Measurements from ENCODE around the gene DPEP2.
A peak's percentile ranks its signal among the peaks of the same experiment; 100 is the strongest.
"Not testable (repeated sequence)": the region's sequence is repeated elsewhere in the genome, so short reads cannot be mapped to it uniquely, and the experiment has no call there.

The DPEP2 gene

DNA sequence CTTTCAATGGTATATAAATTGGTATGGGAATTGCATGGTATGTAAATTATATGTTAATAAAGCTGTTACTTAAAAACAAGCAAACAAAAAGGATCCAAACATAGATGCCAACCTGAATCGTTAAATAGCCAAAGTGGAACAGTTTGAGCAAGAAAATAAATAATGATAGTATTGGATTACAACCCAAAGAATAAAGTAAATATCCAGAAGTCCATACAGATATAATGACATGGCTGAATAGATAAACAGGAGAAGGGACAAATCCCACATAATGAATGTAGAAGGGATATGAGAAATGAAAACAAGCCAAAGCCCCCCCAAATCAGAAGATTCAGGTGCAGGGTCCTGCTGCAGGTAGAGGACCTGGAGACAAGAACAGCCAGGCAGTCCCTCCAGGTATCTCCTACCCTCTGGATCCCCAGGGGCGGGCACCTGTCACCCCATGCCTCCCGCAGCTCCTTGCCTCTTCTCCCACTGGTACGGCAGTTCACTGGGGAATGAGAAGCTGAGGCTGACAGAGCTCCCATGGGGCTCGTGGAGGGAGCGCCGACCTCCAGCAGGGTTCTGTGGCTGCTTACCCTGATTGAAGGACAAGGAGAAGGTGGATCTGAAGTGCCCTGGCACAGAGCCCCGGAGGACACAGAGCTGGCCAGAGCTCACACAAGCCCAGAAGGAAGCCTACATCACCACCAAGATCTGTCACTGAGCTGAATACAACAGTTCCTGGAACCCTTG lies 45.5 kb downstream of the DPEP2 start:
- no peak for DNase-seq (ENCODE audit: low read depth, low spot score)

DNA sequence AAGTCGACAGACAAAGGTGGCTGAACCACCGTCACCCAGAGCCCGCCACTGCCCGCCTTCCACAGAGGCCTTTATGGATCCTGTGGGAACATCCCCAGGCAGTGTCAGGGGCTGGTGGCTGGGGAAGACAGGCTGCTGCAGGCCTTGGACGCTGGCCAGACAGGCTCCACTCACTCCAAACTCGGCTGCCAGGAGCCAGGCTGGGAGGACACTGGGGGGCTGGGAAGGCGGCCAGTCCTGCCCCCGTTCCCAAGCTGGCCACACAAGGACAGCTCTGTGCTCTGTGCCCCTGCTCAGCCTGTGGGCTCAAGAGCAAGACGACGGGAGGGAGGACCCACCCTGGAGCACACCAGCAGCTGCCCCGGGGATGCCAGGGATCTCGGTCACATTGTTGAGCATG lies 47.8 kb downstream of the DPEP2 start:
- no peak for DNase-seq (ENCODE audit: low read depth, low spot score)

DNA sequence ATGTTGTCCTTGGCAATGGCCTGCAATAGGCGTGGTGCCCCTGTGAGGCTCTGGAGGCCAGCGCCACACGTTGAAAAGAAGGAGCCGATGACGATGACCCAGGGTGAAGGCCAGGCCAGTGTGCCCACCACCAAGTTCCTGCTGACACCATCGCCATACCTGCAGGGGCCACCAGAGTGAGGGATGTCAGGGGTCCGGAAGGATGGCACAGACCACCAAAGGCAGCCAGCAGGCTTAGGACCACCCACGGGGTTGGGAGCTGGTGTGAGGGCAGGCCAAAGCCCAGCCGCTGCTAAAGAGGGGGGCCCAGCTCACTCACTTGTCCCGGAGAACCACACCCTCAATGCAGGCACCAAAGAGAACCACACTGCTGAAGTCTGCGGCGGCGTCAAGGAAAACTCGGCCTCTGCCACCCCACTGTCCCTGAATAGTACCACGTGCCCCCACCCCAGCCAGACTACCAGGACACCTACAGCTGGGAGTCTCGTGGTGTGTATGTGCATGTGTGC lies 48.9 kb downstream of the DPEP2 start:
- no peak for DNase-seq (ENCODE audit: low read depth, low spot score)

DNA sequence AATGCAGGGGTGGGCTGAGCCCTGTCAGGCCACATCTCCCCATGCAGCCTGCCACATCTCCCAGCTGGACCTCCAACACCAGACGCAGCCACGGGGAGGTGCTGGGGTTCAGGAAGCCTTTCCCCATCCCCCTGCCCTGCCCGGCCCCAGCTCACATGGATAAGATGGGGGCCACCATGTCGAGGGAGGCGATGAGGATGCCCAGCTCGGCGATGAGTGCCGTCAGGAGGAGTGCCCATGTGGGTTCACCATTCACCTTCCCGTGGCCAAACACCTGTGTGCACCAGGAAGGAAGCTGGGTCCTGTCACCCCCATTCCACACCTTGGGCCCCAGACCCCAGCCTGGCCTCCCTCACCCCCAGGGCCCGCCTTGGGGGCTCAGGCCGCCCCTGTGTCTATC lies 49.6 kb downstream of the DPEP2 start:
- DNase-seq (ENCODE audit: low read depth, low spot score): no peak

DNA sequence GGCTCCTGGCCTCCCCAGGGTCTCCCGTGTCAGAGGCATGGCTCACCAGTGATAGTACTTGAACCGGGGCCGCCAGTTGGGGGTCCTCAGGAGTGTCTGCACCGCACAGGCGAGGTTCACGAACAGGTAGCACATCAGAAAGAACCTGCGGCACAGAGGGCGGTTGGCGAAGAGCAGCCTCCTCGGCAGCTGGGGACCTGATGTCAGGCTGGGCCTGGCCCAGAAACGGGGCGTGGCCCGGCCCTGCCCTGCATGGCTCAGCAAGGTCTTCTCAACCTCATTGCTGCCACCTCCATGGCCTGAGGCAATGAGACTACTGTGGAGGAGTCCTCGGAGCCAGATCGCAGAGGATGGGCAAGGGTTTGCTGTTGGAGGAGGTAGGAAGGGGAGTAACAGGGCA lies 51.3 kb downstream of the DPEP2 start:
- no peak for DNase-seq (ENCODE audit: low read depth, low spot score)

DNA sequence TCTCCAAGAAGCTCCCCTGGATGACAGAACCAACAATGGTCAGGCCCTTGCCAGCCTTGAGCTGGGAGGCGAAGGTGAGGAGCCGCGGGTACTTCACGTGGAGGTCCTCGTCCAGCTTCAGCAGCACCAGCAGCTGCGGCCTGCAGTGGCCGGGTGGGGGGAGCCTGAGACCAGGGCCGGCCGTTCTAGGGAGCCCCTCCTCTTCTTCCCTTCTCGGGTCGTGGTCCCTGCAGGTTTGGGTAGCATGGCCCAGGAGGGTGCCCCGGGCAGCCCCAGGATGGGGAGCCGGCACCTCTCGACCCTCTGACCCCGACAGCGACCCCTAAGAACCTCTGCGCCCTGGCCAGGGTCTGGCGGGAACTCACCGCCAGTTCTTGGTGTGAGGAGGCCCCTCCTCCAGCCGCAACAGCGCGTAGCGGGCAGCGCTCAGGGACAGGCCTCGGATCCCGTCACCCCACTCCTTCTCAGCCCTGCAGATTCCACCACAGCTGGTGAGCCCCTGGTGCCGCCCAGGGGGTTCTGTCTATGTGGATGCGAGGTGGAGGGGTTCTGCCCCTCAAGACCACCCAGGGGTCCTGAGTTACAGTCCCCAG lies 52.2 kb downstream of the DPEP2 start:
- DNase-seq (ENCODE audit: low read depth, low spot score): no peak

DNA sequence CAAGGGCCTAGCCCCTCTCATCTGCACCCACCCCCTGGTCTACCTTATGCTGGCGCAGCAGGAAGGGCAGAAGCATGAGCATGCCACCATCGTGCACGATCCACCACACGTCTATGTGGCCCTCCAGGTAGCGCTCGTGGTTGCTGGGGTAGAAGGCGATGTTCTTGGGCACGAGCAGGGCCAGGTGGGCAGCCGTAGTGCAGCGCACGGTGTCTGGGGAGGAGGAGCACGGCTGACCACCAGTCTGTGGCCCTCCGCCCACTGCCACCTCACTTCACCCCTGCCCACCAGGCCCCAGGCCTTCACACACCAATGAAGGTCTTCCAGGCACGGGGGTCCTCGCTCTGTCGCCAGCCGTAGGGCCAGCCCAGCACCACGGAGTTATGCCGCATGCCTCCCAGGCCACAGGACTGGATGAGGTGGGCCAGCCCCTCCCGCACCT lies 53.1 kb downstream of the DPEP2 start:
- DNase-seq (ENCODE audit: low read depth, low spot score): no peak

DNA sequence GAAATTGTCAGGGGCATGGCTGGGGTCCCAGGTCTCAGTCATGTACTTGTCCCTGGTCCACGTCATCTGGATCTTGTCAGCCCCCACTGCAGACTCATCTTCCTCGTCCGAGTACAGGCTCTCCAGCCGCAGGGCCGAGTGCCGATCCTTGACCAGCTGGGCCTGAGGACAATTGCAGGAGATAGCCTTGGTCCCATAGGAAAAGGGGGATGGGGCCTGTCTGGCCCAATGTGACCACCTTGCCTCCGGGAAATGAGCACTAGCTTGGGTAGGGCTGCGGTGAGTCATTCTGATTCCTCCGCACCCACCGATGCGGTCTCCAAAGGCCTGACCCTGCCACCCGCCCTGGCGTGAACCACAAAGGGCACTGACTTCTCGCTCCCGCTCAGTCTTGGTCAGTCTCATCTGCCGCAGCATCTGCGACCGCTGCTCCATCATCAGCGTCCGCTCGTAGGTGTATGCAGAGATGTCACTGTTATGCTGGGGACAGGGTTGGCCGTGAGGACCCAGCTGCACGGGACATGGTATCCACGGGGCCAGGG lies 53.8 kb downstream of the DPEP2 start:
- no peak for DNase-seq (ENCODE audit: low read depth, low spot score)

DNA sequence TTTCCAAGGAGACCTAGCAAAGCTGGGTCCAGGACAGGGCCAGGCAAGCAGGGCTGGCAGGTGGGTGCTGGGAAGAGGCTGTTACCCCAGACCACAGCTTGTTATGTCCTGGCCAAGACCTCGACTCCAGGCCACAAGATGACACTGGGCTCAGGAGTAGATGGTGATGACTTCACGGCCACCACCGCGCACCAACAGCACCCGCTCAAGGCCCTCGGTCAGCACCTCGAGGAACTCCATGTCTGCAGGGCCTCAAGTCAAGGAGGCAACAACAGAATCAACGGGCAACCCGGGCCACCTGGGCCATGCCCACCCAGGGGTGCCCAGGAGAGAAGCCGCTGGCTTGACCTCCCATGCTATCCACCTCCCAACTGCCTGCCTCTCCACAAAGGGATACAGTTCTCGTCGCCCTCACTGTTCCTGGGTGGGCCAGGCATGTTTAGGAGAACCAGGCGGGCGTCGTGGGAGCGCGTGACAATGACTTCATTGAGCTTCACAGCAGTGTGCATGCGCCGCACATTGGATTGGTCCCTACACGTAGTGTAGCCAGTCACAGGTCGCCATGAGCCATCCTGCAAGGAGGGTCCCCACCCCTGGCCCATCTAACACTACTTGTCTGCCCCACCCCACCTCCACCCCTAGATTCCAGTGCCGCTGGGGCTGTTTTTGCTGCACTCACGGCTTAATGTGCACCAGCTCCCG lies 54.4 kb downstream of the DPEP2 start:
- no peak for DNase-seq (ENCODE audit: low read depth, low spot score)

DNA sequence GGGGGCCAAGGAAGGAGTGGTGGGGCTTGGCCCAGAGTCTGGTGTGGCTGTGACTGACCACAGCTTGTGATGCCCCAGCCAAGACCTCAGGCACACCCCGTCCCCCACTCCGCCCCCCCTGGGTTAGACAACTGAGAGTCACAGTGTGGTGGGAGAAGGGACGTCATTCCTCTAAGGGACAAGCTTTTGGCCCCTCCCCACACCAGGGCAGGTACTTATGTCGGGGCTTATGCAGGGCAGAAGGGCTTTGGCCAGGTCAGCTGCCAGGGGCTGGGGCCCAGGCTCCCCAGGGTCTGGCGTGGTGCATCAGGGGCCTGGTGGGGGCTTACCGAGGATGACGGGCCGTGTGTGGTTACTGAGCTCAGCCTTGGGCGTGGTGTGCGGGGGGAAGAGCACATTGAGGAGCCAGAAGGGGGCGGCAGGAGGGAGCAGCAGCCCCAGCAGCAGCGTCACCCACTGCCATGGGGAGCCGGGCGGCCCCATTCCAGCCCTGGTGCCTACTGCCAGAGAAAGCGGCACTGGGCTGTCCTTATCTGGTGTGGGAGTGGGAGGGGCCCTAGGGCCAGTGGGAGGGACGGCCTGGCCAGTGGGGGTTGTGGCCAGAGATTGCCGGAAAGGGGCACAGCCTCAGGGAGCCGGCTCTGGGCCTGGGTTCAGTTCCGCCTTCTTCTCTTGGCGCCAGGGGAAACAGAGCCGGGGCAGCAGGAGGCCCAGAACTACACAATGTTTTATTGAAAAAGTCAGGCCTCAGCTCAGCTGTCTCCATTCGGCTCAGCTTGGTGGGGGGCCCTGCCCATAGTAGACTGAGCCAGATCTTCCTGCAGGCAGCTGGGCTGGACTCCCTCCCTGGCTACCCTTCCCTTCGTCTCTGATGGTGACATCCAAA lies 55.4 kb downstream of the DPEP2 start, which contains the start of gene LCAT:
TSS of gene LCAT (minus strand) at position 502 of the 886 bp plus-strand sequence. CDS start at position 483, 19 bp downstream.
- no peak for DNase-seq (ENCODE audit: low read depth, low spot score)

DNA sequence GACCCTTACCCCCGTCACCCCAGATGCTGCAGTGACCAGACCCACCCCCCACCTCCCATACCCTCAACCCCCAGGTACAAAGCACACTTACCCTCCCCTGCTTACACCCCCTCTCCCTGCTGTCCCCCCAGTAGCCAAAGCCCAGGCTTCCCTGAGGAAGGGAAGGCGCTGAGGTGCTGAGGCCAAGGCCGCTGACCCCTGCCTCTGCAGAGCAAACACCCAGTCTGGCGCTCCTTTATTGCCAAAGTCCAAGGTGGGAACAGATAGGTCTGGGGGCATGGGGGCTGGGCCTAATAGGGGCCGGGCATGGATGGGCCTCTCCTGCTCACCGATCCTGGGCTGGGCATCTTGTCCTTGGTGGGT lies 56.0 kb downstream of the DPEP2 start:
- no peak for DNase-seq (ENCODE audit: low read depth, low spot score)

DNA sequence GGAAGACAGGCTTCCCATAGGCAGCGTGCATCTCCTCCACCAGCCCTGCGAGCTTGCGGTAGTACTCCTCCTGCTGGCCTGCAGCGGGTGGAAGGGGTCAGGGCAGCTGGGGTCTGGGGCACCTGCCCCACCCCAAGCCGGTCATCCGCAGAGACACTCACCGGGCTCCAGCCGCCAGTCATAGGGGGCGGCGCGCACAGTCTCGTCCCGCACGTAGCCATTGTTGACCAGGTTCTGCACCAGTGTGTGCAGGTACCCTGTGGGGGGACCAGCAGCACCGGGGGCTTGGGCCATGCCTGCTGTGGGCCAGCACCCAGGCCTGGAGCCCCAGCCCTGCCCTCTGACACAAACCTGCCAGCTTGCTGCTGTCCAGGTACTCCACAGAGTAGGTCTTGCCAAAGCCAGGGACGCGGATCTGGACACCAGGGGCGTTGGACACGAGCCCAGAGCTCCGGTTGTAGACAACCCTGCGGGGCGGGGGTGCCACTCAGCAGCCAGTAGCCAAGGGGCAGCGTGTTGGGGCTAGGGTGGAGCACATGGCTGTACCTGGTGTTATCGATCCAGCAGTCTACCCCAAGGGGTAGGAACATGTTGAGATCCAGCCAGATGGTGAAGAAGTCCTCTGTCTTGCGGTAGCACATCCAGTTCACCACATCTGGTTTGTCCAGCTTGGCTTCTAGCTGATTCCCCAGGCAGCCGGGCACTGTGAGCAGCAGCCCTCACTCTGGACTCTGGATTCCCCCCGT lies 56.6 kb downstream of the DPEP2 start:
- DNase-seq (ENCODE audit: low read depth, low spot score): no peak

DNA sequence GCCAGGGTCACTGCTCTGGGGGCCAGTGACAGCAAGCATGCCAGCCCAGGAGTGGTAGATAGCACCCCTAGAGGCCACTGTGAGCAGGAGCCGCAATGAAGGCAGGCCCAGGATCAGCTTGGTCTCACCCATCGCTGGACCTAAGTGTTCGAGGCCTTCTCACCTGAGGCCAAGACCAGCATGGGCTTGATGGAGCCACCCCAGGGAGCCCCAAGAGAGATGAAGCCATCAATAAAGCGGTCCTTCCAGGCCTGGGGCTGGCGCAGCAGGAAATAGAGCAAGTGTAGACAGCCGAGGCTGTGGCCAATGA lies 57.1 kb downstream of the DPEP2 start:
- peak; percentile 75 for DNase-seq (ENCODE audit: low read depth, low spot score)

DNA sequence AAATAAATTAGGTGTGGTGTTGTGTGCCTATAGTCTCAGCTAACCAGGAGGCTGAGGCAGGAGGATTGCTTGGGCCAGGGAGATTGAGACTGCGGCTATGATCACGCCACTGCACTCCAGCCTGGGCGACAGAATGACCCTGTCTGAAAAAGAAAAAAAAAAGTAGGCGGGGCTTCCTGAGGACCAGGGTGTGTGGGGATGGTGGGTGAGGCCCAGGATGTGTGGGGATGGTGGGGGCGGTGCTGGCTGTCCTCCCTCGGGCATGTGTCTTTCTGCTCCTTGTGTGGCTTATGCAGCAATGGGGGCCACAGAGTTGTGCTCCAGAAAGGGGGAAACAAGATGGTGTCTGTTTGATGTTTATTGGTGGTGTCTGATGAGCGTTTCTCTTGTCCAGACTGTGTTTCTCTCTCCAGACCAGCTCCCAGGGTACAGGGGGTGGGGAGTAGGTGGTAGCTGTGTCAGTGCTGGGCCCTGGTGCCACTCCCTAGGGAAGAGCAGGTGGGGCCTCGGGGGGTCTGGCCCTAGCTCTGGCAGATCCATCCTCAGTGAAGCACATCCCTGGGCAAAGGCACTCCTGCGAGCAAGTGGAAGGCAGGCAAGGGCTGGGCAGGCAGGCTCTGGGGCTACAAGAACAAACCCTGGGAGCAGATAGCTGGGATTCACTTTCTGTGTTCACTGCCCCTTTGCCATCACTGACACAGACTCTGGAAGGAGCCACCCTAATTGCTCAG lies 57.6 kb downstream of the DPEP2 start:
- DNase-seq (ENCODE audit: low read depth, low spot score): no peak

DNA sequence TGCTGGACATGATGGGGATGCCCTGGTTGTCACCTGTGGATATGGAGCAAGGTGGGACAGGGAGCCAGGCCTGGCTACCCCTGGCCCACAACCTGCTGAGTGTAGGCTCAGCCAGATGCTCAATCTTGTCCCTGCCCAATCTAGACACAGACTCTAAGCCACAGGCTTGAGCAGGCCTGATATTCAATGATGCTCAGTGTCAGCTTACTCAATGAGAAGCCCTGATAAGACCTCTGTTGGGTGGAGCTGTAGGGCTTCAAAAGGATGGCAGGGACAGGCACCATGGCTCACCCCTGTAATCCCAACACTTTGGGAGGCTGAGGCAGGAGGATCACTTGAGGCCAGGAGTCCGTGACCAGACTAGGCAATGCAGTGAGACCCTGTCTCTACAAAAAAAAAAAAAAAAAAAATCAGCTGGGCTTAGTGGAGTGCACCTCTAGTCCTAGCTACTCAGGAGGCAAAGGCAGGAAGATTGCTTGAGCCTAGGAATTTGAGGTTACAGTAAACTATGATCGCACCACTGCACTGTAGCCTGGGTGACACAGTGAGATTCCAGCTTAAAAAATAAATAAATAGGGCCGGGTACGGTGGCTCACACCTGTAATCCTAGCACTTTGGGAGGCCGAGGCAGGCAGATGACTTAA lies 58.7 kb downstream of the DPEP2 start:
- DNase-seq (ENCODE audit: low read depth, low spot score): no peak

DNA sequence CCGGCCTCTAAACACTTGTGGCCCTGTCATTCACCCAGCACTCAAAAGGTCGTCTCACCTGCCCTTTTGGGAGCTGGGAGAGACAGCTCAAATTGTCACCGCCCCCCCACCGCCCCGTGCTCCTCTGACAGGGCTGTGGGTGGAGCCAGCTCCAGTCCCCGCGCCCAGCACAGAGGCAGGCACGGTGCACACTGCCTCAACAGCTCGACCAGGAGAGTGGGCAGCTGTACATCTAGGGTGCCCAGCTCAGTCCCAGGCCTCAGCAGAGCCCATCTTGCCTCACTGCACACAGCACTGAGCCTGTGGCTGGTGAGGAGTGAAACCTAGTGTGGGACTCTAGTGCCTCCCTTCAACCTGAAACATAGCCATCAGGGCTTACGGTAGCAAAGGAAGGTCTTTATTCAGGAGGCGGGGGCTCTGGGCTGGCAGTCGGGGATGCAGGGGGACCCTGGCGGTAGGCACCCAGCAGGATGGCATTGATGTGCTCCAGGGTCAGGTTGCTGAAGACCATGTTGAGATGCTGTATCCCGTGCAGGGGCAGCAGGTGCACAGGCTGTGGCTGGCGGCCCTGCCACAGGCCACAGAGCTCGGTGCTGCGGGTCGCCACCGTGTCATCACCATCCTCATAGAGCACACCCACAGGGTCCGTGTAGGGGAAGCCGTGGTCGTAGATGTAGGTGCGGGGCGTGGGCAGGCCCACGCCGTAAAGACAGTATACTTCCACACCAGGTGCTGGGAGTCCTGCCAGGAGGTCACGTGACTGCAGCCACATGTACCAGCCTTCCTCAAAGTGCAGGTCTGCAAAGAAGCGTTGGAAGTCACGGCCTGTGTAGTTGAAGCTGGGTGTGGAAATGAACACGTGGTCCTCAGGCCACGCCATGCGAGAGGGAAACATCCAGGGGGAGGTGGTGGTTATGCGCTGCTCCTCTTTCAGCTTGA lies 59.5 kb downstream of the DPEP2 start:
- no peak for DNase-seq (ENCODE audit: low read depth, low spot score)

DNA sequence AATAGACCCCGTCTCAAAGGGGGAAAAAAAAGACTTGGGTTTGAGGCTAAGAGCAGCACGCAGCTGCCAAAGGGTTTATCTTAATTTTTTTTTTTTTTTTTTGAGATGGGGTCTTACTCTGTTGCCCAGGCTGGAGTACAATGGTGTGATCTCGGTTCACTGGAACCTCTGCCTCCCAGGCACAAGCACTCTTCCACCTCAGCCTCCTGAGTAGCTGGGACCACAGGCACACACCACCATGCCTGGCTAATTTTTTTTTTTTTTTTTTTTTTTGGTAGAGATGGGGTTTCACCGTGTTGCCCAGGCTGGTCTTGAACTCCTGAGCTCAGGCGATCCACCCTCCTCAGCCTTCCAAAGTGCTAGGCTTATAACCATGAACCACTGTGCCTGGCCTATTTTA lies 61.6 kb downstream of the DPEP2 start:
- not testable (repeated sequence) for DNase-seq (ENCODE audit: low read depth, low spot score)

Data from ELF-1 (cell line).